OCI-LY7 (cell line): ENCODE measurements around the gene CTSA. TPM values are rescaled to one million over a fixed set of nuclear protein-coding genes. Genes with fewer than 3 reads are reported as not detected.

Experiments
- BruUV-seq: library from RNA; stranded (reverse); fragments of 400-500 nt; replicated peaks from 2 replicates; lab custom pipeline; 2021; lab: Mats Ljungman, UMichigan
- CTCF ChIA-PET: fragments of 300-600 bp; sonication (Branson Sonifier 250); formaldehyde crosslinking; loops from one replicate; lab custom pipeline; 2022; ENCODE audit warnings: antibody characterized with exemption; ENCODE audit not compliant: unreplicated experiment; lab: Charles Lee
- POLR2A ChIA-PET: fragments of 300-600 bp; sonication (Branson Sonifier 250); formaldehyde crosslinking; loops from one replicate; lab custom pipeline; 2022; ENCODE audit warnings: antibody characterized with exemption; lab: Charles Lee
- DNase-seq: peaks from one replicate; pipeline ENCODE4 v3.0.0-alpha.2; 2015; ENCODE audit warnings: low spot score
- H2AFZ ChIP-seq: fragments of 200-600 bp; sonication (generic), shearing (Covaris generic); 2 replicates; pipeline ENCODE4 v1.6.1; 2014; ENCODE audit warnings: mild to moderate bottlenecking, antibody characterized with exemption, low read length, moderate library complexity
- H3K27ac ChIP-seq: fragments of 200-600 bp; sonication (generic); 2 replicates; pipeline ENCODE4 v1.5.1; 2014; ENCODE audit warnings: mixed run types, low read depth, mild to moderate bottlenecking, moderate library complexity, low read length, inconsistent platforms; ENCODE audit not compliant: poor library complexity, severe bottlenecking
- H3K36me3 ChIP-seq: fragments of 200-600 bp; sonication (generic); 2 replicates; pipeline ENCODE4 v1.6.1; 2014; ENCODE audit warnings: mild to moderate bottlenecking, antibody characterized with exemption, low read length, moderate library complexity, mixed read lengths; ENCODE audit not compliant: insufficient read depth
- H3K4me1 ChIP-seq: fragments of 200-600 bp; sonication (generic); 2 replicates; pipeline ENCODE4 v1.5.1; 2014; ENCODE audit warnings: mild to moderate bottlenecking, low read length; ENCODE audit not compliant: insufficient read depth, poor library complexity, severe bottlenecking
- H3K4me2 ChIP-seq: fragments of 200-600 bp; sonication (generic); 2 replicates; pipeline ENCODE4 v1.6.1; 2014; ENCODE audit warnings: mild to moderate bottlenecking, low read length
- H3K4me3 ChIP-seq: fragments of 200-600 bp; sonication (generic); 2 replicates; pipeline ENCODE4 v1.5.1; 2014; ENCODE audit warnings: mild to moderate bottlenecking, low read depth, low read length; ENCODE audit not compliant: poor library complexity, severe bottlenecking
- H3K79me2 ChIP-seq: fragments of 200-600 bp; sonication (generic); 2 replicates; pipeline ENCODE4 v1.6.1; 2016; ENCODE audit warnings: low read depth, mild to moderate bottlenecking, low read length, moderate library complexity, mixed read lengths; ENCODE audit not compliant: insufficient read depth
- H3K9me2 ChIP-seq: fragments of 200-600 bp; sonication (generic); 2 replicates; pipeline ENCODE4 v1.6.1; 2016; ENCODE audit warnings: mild to moderate bottlenecking, low read length, mixed read lengths; ENCODE audit not compliant: insufficient read depth
- H3K9me3 ChIP-seq: fragments of 200-600 bp; sonication (generic); 2 replicates; pipeline ENCODE4 v1.6.1; 2014; ENCODE audit warnings: mild to moderate bottlenecking, mixed run types, low read length, mixed read lengths
- H4K20me1 ChIP-seq: fragments of 200-600 bp; sonication (generic); 2 replicates; pipeline ENCODE4 v1.6.1; 2014; ENCODE audit warnings: mild to moderate bottlenecking, antibody characterized with exemption, low read length, moderate library complexity, mixed read lengths; ENCODE audit not compliant: insufficient read depth
- CTCF ChIP-seq: fragments of 200-600 bp; sonication (generic); conservative IDR thresholded peaks from 2 replicates; pipeline ENCODE4 v1.5.1; 2014; ENCODE audit warnings: mild to moderate bottlenecking, antibody characterized with exemption, low read length, moderate library complexity, mixed read lengths
- EZH2phosphoT487 ChIP-seq: fragments of 200-600 bp; sonication (generic); IDR thresholded peaks from 2 replicates; pipeline ENCODE4 v1.6.1; 2018; ENCODE audit warnings: low read depth, borderline replicate concordance, mild to moderate bottlenecking, mixed run types, antibody characterized with exemption, low read length, moderate library complexity, mixed read lengths
- intact Hi-C: fragments of 100-400 bp; cut with micrococcal nuclease; formaldehyde crosslinking; loops from one replicate; pipeline ENCODE4 v1.10.0; 2022; ENCODE audit not compliant: unreplicated experiment
- total RNA-seq, 2 experiments: library from RNA; depleted of rRNA in 1 of 2; stranded (reverse); fragments of >200 nt in 1 of 2; shearing (Covaris generic) in 1 of 2; gene quantifications; 2 replicates each; pipeline ENCODE4 v1.2.3, GENCODE V29; 2014 to 2022

The CTSA gene
- total RNA-seq, 2 experiments from 2014 or later = 27.1 to 36.4 TPM

- Histone ChIP-seq H2AFZ (no peak overlapping the region), H3K4me2 (no peak overlapping the region), H3K4me3 (no peak overlapping the region), H3K9me3 (no peaks in the 10 kb centered on the region), H3K79me2 (no peaks in the 10 kb centered on the region), H3K9me2 (no peaks in the 10 kb centered on the region), H3K27ac (no peak overlapping the region), H3K36me3 (peaks cover 20% of the 10 kb centered on the region; the same call in 1 of the 2 replicates), H4K20me1 (no peaks in the 10 kb centered on the region), H3K4me1 (no peaks in the 10 kb centered on the region)
- ChIA-PET POLR2A (no interaction called here), CTCF (no interaction called here)
- no peak for TF ChIP-seq EZH2phosphoT487
- no peak for TF ChIP-seq CTCF
- no peak for DNase-seq
- intact Hi-C loops = no loop called here
- no TSS peak for BruUV-seq
Measured at GRCh38 chr20:45848421-45848820, 42.7 kb upstream of the CTSA start.

GRCh38 chr20:45848969-45849582, 42.1 kb upstream of the CTSA start:
- Histone ChIP-seq H4K20me1 (no peaks in the 10 kb centered on the region), H3K4me1 (no peaks in the 10 kb centered on the region), H2AFZ (no peak overlapping the region), H3K4me2 (no peak overlapping the region), H3K9me3 (no peaks in the 10 kb centered on the region), H3K27ac (no peak overlapping the region), H3K36me3 (peaks cover 13% of the 10 kb centered on the region; the same call in 1 of the 2 replicates), H3K4me3 (no peak overlapping the region), H3K9me2 (no peaks in the 10 kb centered on the region), H3K79me2 (no peaks in the 10 kb centered on the region)
- intact Hi-C loops = no loop called here
- CTCF ChIA-PET = no interaction called here
- BruUV-seq = no TSS peak
- no peak for DNase-seq
- POLR2A ChIA-PET = interaction anchor here (0.6 to 0.7 kb wide), 2 partner anchors 53 to 881 kb away, joined by 3 read pairs; no protein-coding TSS in a partner anchor
- TF ChIP-seq EZH2phosphoT487 (no peak), CTCF (no peak)

DNA sequence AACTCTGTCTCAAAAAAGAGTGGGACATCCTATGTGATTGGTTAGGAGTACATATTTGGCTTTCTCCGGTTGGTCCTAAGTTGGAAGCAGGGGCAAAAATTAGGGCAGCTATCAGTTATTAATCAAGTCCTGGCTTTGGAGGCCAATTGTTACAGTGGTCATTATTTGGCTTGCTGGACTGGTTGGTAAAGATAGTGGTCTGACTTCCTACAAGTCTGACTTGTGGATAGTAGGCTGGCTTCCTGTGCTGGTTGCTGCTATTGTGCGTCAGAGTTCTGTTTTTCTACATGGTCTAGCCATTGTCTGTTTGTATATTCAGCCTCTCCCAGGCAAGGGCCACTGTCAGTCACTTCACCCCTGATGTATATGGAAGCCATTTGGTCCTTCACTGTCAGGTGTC, 40.9 kb upstream of the CTSA start:
- H3K4me1 ChIP-seq = no peaks in the 10 kb centered on the region

More for the DNA sequence above, 40.9 kb upstream of the CTSA start:
- ChIA-PET CTCF (no interaction called here), POLR2A (interaction anchor here (0.6 to 0.9 kb wide), 2 partner anchors 47 to 60 kb away, joined by 3 to 5 read pairs; no protein-coding TSS in a partner anchor)
- no peak overlapping the region for H2AFZ ChIP-seq
- TF ChIP-seq CTCF = no peak
- TF ChIP-seq EZH2phosphoT487 = no peak
- H4K20me1 ChIP-seq = no peaks in the 10 kb centered on the region
- H3K4me2 ChIP-seq = no peak overlapping the region
- no peaks in the 10 kb centered on the region for H3K9me2 ChIP-seq
- no peak overlapping the region for H3K27ac ChIP-seq
- H3K9me3 ChIP-seq = no peaks in the 10 kb centered on the region
- intact Hi-C loops = no loop called here
- no peak for DNase-seq
- H3K36me3 ChIP-seq = peaks cover 6% of the 10 kb centered on the region; the same call in 1 of the 2 replicates
- H3K4me3 ChIP-seq = no peak overlapping the region
- BruUV-seq = no TSS peak
- no peaks in the 10 kb centered on the region for H3K79me2 ChIP-seq
